ENCODE results near the gene SPTBN5.

DNA sequence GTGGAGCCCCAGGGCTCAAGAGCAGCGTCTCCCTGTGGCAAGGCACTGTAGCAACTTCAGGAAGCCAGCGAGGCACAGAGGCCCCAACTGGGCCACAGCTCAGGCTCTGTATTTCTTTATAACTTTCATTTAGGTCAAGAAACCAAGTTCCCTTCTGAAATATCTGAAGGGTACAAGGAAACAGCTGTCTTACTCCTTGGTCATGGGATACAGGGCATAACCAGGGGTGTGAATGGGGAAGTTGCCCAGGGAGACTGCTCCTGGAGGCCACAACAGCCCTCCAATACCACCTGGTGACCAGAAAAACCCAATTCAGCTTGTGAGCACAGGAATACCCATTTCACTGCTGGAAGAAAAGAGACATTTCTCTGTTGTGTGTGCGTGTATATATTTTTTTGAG lies 13.3 kb upstream of the SPTBN5 start:
- TF ChIP-seq, protein P1, sequence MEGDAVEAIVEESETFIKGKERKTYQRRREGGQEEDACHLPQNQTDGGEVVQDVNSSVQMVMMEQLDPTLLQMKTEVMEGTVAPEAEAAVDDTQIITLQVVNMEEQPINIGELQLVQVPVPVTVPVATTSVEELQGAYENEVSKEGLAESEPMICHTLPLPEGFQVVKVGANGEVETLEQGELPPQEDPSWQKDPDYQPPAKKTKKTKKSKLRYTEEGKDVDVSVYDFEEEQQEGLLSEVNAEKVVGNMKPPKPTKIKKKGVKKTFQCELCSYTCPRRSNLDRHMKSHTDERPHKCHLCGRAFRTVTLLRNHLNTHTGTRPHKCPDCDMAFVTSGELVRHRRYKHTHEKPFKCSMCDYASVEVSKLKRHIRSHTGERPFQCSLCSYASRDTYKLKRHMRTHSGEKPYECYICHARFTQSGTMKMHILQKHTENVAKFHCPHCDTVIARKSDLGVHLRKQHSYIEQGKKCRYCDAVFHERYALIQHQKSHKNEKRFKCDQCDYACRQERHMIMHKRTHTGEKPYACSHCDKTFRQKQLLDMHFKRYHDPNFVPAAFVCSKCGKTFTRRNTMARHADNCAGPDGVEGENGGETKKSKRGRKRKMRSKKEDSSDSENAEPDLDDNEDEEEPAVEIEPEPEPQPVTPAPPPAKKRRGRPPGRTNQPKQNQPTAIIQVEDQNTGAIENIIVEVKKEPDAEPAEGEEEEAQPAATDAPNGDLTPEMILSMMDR (IDR thresholded peaks at IDR 0.05; ENCODE audit: low read depth, low read length, poor library complexity, severe bottlenecking) = no peak
- no peak for TF ChIP-seq EZH2phosphoT487 (IDR thresholded peaks at IDR 0.05; ENCODE audit: borderline replicate concordance, low read length)

Data from DOHH2 (cell line).